ENCODE results near the gene KCNH5.

DNA sequence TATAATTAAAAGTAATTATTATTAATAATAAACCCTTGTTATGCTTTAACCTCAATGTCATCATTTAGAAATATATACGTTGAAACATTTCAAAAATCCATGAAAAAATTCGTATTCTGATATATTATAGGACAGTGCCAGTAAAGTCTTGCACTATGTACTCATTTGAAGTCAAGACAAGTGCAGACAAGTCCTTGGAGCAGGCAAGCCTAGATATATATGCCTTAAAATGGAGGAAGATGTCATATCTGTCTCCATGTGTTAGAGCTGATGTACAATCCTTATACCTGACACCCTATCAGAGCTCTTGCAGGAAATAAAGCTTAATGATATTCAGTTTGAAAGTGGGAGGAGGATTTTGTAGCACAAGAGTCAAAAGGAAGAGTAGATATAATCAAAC, 310.4 kb downstream of the KCNH5 start:
- TF ChIP-seq, protein P1, sequence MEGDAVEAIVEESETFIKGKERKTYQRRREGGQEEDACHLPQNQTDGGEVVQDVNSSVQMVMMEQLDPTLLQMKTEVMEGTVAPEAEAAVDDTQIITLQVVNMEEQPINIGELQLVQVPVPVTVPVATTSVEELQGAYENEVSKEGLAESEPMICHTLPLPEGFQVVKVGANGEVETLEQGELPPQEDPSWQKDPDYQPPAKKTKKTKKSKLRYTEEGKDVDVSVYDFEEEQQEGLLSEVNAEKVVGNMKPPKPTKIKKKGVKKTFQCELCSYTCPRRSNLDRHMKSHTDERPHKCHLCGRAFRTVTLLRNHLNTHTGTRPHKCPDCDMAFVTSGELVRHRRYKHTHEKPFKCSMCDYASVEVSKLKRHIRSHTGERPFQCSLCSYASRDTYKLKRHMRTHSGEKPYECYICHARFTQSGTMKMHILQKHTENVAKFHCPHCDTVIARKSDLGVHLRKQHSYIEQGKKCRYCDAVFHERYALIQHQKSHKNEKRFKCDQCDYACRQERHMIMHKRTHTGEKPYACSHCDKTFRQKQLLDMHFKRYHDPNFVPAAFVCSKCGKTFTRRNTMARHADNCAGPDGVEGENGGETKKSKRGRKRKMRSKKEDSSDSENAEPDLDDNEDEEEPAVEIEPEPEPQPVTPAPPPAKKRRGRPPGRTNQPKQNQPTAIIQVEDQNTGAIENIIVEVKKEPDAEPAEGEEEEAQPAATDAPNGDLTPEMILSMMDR (conservative IDR thresholded peaks at IDR 0.05) = no peak
- TF ChIP-seq ZFX (IDR thresholded peaks at IDR 0.05) = no peak

Measured in C4-2B (cell line).